Common myeloid progenitor, CD34-positive (primary cell): Measurements from ENCODE around the gene COL4A2.

ENCODE experiments used
- CTCF ChIA-PET: fragments of 350-600 bp; sonication (Branson Sonifier 250); formaldehyde crosslinking; loops from one replicate; lab custom pipeline; 2021; ENCODE audit warnings: antibody characterized with exemption; lab: Charles Lee
- POLR2A ChIA-PET: fragments of 350-600 bp; sonication (Branson Sonifier 250); formaldehyde crosslinking; loops from one replicate; lab custom pipeline; 2021; ENCODE audit warnings: antibody characterized with exemption; lab: Charles Lee
- DNase-seq, 3 donors: peaks; one replicate each; pipeline versions ENCODE4 v3.0.0 to v3.0.0-alpha.2; 2013
- H3K27ac ChIP-seq, 2 experiments: 1 replicate in 1 of 2; 2 replicates in 1 of 2; pipeline ENCODE4 v1.7.0; 2013; ENCODE audit warnings: inconsistent platforms in 2 of 2, low read length in 2 of 2, mild to moderate bottlenecking in 2 of 2, low read depth in 1 of 2, moderate library complexity in 1 of 2; ENCODE audit not compliant: severe bottlenecking in 2 of 2, insufficient read depth in 1 of 2, poor library complexity in 1 of 2
- H3K27me3 ChIP-seq, 5 experiments: replicated peaks in 2 of 5; 1 replicate in 3 of 5; 2 replicates in 2 of 5; pipeline versions ENCODE4 v1.6.1 to v1.7.0; 2013; ENCODE audit warnings: low read length in 4 of 5, mild to moderate bottlenecking in 2 of 5, moderate library complexity in 2 of 5, inconsistent platforms in 1 of 5; ENCODE audit not compliant: insufficient read depth in 5 of 5, control insufficient read depth in 4 of 5
- H3K36me3 ChIP-seq, 4 experiments: 1 replicate in 2 of 4; 2 replicates in 2 of 4; pipeline versions ENCODE4 v1.6.1 to v1.7.0; 2013; ENCODE audit warnings: low read length in 3 of 4, control low read depth in 1 of 4, mild to moderate bottlenecking in 1 of 4; ENCODE audit not compliant: control insufficient read depth in 4 of 4, insufficient read depth in 4 of 4
- H3K4me1 ChIP-seq, 4 experiments: 1 replicate in 3 of 4; 2 replicates in 1 of 4; pipeline versions ENCODE4 v1.6.1 to v1.7.1; 2013; ENCODE audit warnings: low read length in 3 of 4, mild to moderate bottlenecking in 3 of 4, control low read depth in 1 of 4, inconsistent platforms in 1 of 4, moderate library complexity in 1 of 4; ENCODE audit not compliant: control insufficient read depth in 4 of 4, insufficient read depth in 4 of 4; ENCODE audit errors: control extremely low read depth in 1 of 4
- H3K4me3 ChIP-seq, 7 experiments: 1 replicate in 4 of 7; 2 replicates in 3 of 7; pipeline versions ENCODE4 v1.5.1 to v1.7.0; 2013; ENCODE audit warnings: mild to moderate bottlenecking in 7 of 7, low read length in 6 of 7, moderate library complexity in 6 of 7, inconsistent platforms in 2 of 7, low read depth in 2 of 7, control low read depth in 1 of 7; ENCODE audit not compliant: insufficient read depth in 4 of 7, control insufficient read depth in 1 of 7; ENCODE audit errors: extremely low read depth in 1 of 7
- H3K9me3 ChIP-seq, 5 experiments: 1 replicate in 4 of 5; 2 replicates in 1 of 5; pipeline versions ENCODE4 v1.6.1 to v1.7.1; 2013; ENCODE audit warnings: low read length in 4 of 5, mild to moderate bottlenecking in 2 of 5, inconsistent platforms in 1 of 5, low read depth in 1 of 5, moderate library complexity in 1 of 5; ENCODE audit not compliant: control insufficient read depth in 4 of 5, insufficient read depth in 2 of 5; ENCODE audit errors: control extremely low read depth in 1 of 5
- WGBS: methylation state at CpG from one replicate; pipeline ENCODE4 v1.1.5; 2013; ENCODE audit not compliant: insufficient coverage; 5-methylcytosine and 5-hydroxymethylcytosine counted together

Gene COL4A2

GRCh38 chr13:110516500-110516899 lies 209.4 kb downstream of the COL4A2 start:
- POLR2A ChIA-PET: no interaction called here
- WGBS: 87% methylated on average over 12 of the region's 12 CpGs
- peaks cover 0 to 4% (median 2%) of the 10 kb centered on the region in 5 experiments for H3K27me3 ChIP-seq
- no peak overlapping the region for H3K4me3 ChIP-seq
- DNase-seq: no peak
- H3K27ac ChIP-seq: no peak overlapping the region
- CTCF ChIA-PET: interaction anchor here (0.7 kb wide), 1 partner anchor 384 kb away, joined by 4 read pairs; no protein-coding TSS in a partner anchor
- H3K4me1 ChIP-seq: peaks cover 0 to 27% (median 12%) of the 10 kb centered on the region in 4 experiments
- H3K36me3 ChIP-seq: no peaks in the 10 kb centered on the region
- peaks cover 0 to 4% (median 0%) of the 10 kb centered on the region in 5 experiments for H3K9me3 ChIP-seq

GRCh38 chr13:110517505-110518225 lies 210.6 kb downstream of the COL4A2 start:
- H3K27me3 ChIP-seq: peaks cover 0 to 4% (median 2%) of the 10 kb centered on the region in 5 experiments
- no peak overlapping the region for H3K27ac ChIP-seq
- no peak overlapping the region for H3K4me3 ChIP-seq
- H3K36me3 ChIP-seq: no peaks in the 10 kb centered on the region
- POLR2A ChIA-PET: no interaction called here
- peaks cover 0 to 4% (median 0%) of the 10 kb centered on the region in 5 experiments for H3K9me3 ChIP-seq
- H3K4me1 ChIP-seq: peaks cover 0 to 39% (median 13%) of the 10 kb centered on the region in 4 experiments
- CTCF ChIA-PET: no interaction called here
- DNase-seq: no peak
- 83% methylated on average over 4 of the region's 7 CpGs for WGBS

GRCh38 chr13:110518226-110518525 lies 211.1 kb downstream of the COL4A2 start:
- DNase-seq: no peak
- WGBS: 100% methylated on average over 4 of the region's 8 CpGs

GRCh38 chr13:110518571-110518970 lies 211.5 kb downstream of the COL4A2 start:
- POLR2A ChIA-PET: no interaction called here
- CTCF ChIA-PET: interaction anchor here (0.7 kb wide), 1 partner anchor 30 kb away, joined by 3 read pairs; no protein-coding TSS in a partner anchor
- Histone ChIP-seq H3K9me3 (peaks cover 0 to 4% (median 0%) of the 10 kb centered on the region in 5 experiments), H3K4me1 (peaks cover 0 to 46% (median 13%) of the 10 kb centered on the region in 4 experiments), H3K27ac (no peak overlapping the region), H3K27me3 (peaks cover 0 to 4% (median 2%) of the 10 kb centered on the region in 5 experiments), H3K4me3 (no peak overlapping the region), H3K36me3 (no peaks in the 10 kb centered on the region)
- WGBS: 98% methylated on average over 10 of the region's 11 CpGs
- DNase-seq: no peak

More at GRCh38 chr13:110518226-110518525, 211.1 kb downstream of the COL4A2 start:
- no peak overlapping the region for H3K4me3 ChIP-seq
- H3K4me1 ChIP-seq: peaks cover 0 to 44% (median 13%) of the 10 kb centered on the region in 4 experiments
- H3K27ac ChIP-seq: no peak overlapping the region
- H3K36me3 ChIP-seq: no peaks in the 10 kb centered on the region
- H3K9me3 ChIP-seq: peaks cover 0 to 4% (median 0%) of the 10 kb centered on the region in 5 experiments
- CTCF ChIA-PET: no interaction called here
- POLR2A ChIA-PET: no interaction called here
- H3K27me3 ChIP-seq: peaks cover 0 to 4% (median 2%) of the 10 kb centered on the region in 5 experiments

GRCh38 chr13:110519046-110519445 lies 212.0 kb downstream of the COL4A2 start:
- no peak for DNase-seq
- Histone ChIP-seq H3K4me1 (peaks cover 0 to 51% (median 13%) of the 10 kb centered on the region in 4 experiments), H3K4me3 (no peak overlapping the region), H3K9me3 (peaks cover 0 to 4% (median 0%) of the 10 kb centered on the region in 5 experiments), H3K27ac (no peak overlapping the region), H3K36me3 (no peaks in the 10 kb centered on the region), H3K27me3 (peaks cover 0 to 4% (median 2%) of the 10 kb centered on the region in 5 experiments)
- CTCF ChIA-PET: interaction anchor here (0.7 kb wide), 1 partner anchor 30 kb away, joined by 3 read pairs; no protein-coding TSS in a partner anchor
- WGBS: over 99% methylated on average over 15 of the region's 16 CpGs
- POLR2A ChIA-PET: no interaction called here

GRCh38 chr13:110519506-110519905 lies 212.4 kb downstream of the COL4A2 start:
- peaks cover 0 to 4% (median 2%) of the 10 kb centered on the region in 5 experiments for H3K27me3 ChIP-seq
- ChIA-PET CTCF (interaction anchor here (0.7 kb wide), 1 partner anchor 29 kb away, joined by 3 read pairs; no protein-coding TSS in a partner anchor), POLR2A (no interaction called here)
- no peak overlapping the region for H3K27ac ChIP-seq
- WGBS: 98% methylated on average over 6 of the region's 7 CpGs
- no peaks in the 10 kb centered on the region for H3K36me3 ChIP-seq
- peaks cover 0 to 56% (median 16%) of the 10 kb centered on the region in 4 experiments for H3K4me1 ChIP-seq
- DNase-seq: no peak
- peaks cover 0 to 4% (median 0%) of the 10 kb centered on the region in 5 experiments for H3K9me3 ChIP-seq
- H3K4me3 ChIP-seq: no peak overlapping the region
